HG03108 (cell line): ENCODE data around the gene ASS1.

Source experiments
- ATAC-seq: cut with Tn5 transposase; IDR thresholded peaks from one replicate; pipeline ENCODE4 v1.9.1; 2021; ENCODE audit warnings: moderate library complexity; ENCODE audit not compliant: unreplicated experiment

ASS1 gene

GRCh38 chr9:130418776-130419175 lies 26.0 kb upstream of the ASS1 start:
- no peak for ATAC-seq

GRCh38 chr9:130419521-130420035 lies 25.2 kb upstream of the ASS1 start:
- ATAC-seq, result no peak

- no peak for ATAC-seq
Measured at GRCh38 chr9:130421154-130421801, 23.5 kb upstream of the ASS1 start.

GRCh38 chr9:130421802-130422276 lies 22.9 kb upstream of the ASS1 start:
- ATAC-seq, result no peak

- ATAC-seq, result no peak
Measured at GRCh38 chr9:130422546-130422945, 22.2 kb upstream of the ASS1 start.

GRCh38 chr9:130423272-130423671 lies 21.5 kb upstream of the ASS1 start:
- no peak for ATAC-seq

GRCh38 chr9:130424595-130425454 lies 19.9 kb upstream of the ASS1 start:
- no peak for ATAC-seq

GRCh38 chr9:130425741-130426466 lies 18.9 kb upstream of the ASS1 start:
- ATAC-seq, result no peak

GRCh38 chr9:130426467-130426773 lies 18.3 kb upstream of the ASS1 start:
- no peak for ATAC-seq

- ATAC-seq, result no peak
Measured at GRCh38 chr9:130426883-130427282, 17.9 kb upstream of the ASS1 start.

- no peak for ATAC-seq
Measured at GRCh38 chr9:130427326-130427725, 17.4 kb upstream of the ASS1 start.

GRCh38 chr9:130428086-130428665 lies 16.6 kb upstream of the ASS1 start:
- no peak for ATAC-seq

- ATAC-seq, result no peak
Measured at GRCh38 chr9:130429381-130429780, 15.4 kb upstream of the ASS1 start.

- no peak for ATAC-seq
Measured at GRCh38 chr9:130429831-130430230, 14.9 kb upstream of the ASS1 start.

GRCh38 chr9:130430232-130430631 lies 14.5 kb upstream of the ASS1 start:
- ATAC-seq, result no peak

GRCh38 chr9:130430734-130431535 lies 13.8 kb upstream of the ASS1 start:
- ATAC-seq, result no peak

GRCh38 chr9:130431536-130432303 lies 13.0 kb upstream of the ASS1 start:
- no peak for ATAC-seq

- ATAC-seq, result no peak
Measured at GRCh38 chr9:130432362-130432761, 12.4 kb upstream of the ASS1 start.

- ATAC-seq, result no peak
Measured at GRCh38 chr9:130432796-130433167, 12.0 kb upstream of the ASS1 start.
